Measurements from ENCODE around the gene CAPN1. TPM values are rescaled to one million over a fixed set of nuclear protein-coding genes. Genes with fewer than 3 reads are reported as not detected.
A peak's percentile ranks its signal among the peaks of the same experiment; 100 is the strongest.
"Not testable (repeated sequence)": the region's sequence is repeated elsewhere in the genome, so short reads cannot be mapped to it uniquely, and the experiment has no call there.

Gene CAPN1
- total and polyA plus RNA-seq, 2 donors from 2014 or later, result 92.5 to 328 TPM

GRCh38 chr11:65147352-65148075 lies 34.2 kb upstream of the CAPN1 start:
- no peak overlapping the region for H3K27ac ChIP-seq (ENCODE audit: low read depth in 2 of 2, low read length in 2 of 2)
- H3K9ac ChIP-seq (ENCODE audit: low read length in 3 of 3), result no peak overlapping the region
- no peaks in the 10 kb centered on the region for H3K9me3 ChIP-seq (ENCODE audit: control insufficient read depth in 2 of 3, insufficient read depth in 1 of 3, low read length in 3 of 3)
- H3K36me3 ChIP-seq (ENCODE audit: control insufficient read depth in 2 of 3, insufficient read depth in 3 of 3, low read length in 3 of 3), result no peaks in the 10 kb centered on the region
- no peak for FAIRE-seq
- peaks cover 0 to 10% (median 8%) of the 10 kb centered on the region in 3 donors for H3K4me1 ChIP-seq (ENCODE audit: control insufficient read depth in 2 of 3, insufficient read depth in 2 of 3, low read depth in 1 of 3, low read length in 3 of 3)
- intact Hi-C loops (cut with DNase I), result no loop called here
- TF ChIP-seq CTCF (IDR thresholded peaks at IDR 0.05; ENCODE audit: borderline replicate concordance, extremely low read depth, insufficient read depth), result no peak
- H3K27me3 ChIP-seq (ENCODE audit: control insufficient read depth, insufficient read depth, low read length), result no peaks in the 10 kb centered on the region
- no peak overlapping the region for H3K4me3 ChIP-seq (ENCODE audit: low read length in 3 of 3)
- no peak for DNase-seq

- intact Hi-C loops (cut with DNase I), result no loop called here
- FAIRE-seq (no peak), DNase-seq (peak in 1 of 5 donors; percentile 52)
- no peak overlapping the region for H3K4me3 ChIP-seq (ENCODE audit: low read length in 3 of 3)
- H3K36me3 ChIP-seq (ENCODE audit: control insufficient read depth in 2 of 3, insufficient read depth in 3 of 3, low read length in 3 of 3), result no peaks in the 10 kb centered on the region
- no peak overlapping the region for H3K27ac ChIP-seq (ENCODE audit: low read depth in 2 of 2, low read length in 2 of 2)
- H3K4me1 ChIP-seq (ENCODE audit: control insufficient read depth in 2 of 3, insufficient read depth in 2 of 3, low read depth in 1 of 3, low read length in 3 of 3), result peaks cover 0 to 10% (median 8%) of the 10 kb centered on the region in 3 donors
- no peaks in the 10 kb centered on the region for H3K9me3 ChIP-seq (ENCODE audit: control insufficient read depth in 2 of 3, insufficient read depth in 1 of 3, low read length in 3 of 3)
- H3K27me3 ChIP-seq (ENCODE audit: control insufficient read depth, insufficient read depth, low read length), result no peaks in the 10 kb centered on the region
- TF ChIP-seq CTCF (IDR thresholded peaks at IDR 0.05; ENCODE audit: borderline replicate concordance, extremely low read depth, insufficient read depth), result no peak
- no peak overlapping the region for H3K9ac ChIP-seq (ENCODE audit: low read length in 3 of 3)
Measured at GRCh38 chr11:65148657-65149056, 33.1 kb upstream of the CAPN1 start.

GRCh38 chr11:65150131-65150508 lies 31.6 kb upstream of the CAPN1 start:
- DNase-seq; H3K9ac ChIP-seq (ENCODE audit: low read length in 3 of 3); H3K27ac ChIP-seq (ENCODE audit: low read depth in 2 of 2, low read length in 2 of 2); intact Hi-C loops (cut with DNase I); H3K27me3 ChIP-seq (ENCODE audit: control insufficient read depth, insufficient read depth, low read length); FAIRE-seq; H3K36me3 ChIP-seq (ENCODE audit: control insufficient read depth in 2 of 3, insufficient read depth in 3 of 3, low read length in 3 of 3); H3K9me3 ChIP-seq (ENCODE audit: control insufficient read depth in 2 of 3, insufficient read depth in 1 of 3, low read length in 3 of 3); H3K4me3 ChIP-seq (ENCODE audit: low read length in 3 of 3): not testable (repeated sequence)
- H3K4me1 ChIP-seq (ENCODE audit: control insufficient read depth in 2 of 3, insufficient read depth in 2 of 3, low read depth in 1 of 3, low read length in 3 of 3), result peaks cover 0 to 10% (median 8%) of the 10 kb centered on the region in 3 donors

- TF ChIP-seq CTCF (IDR thresholded peaks at IDR 0.05; ENCODE audit: borderline replicate concordance, extremely low read depth, insufficient read depth), result no peak
- Histone ChIP-seq H3K4me1 (ENCODE audit: control insufficient read depth in 2 of 3, insufficient read depth in 2 of 3, low read depth in 1 of 3, low read length in 3 of 3) (peaks cover 0 to 8% (median 6%) of the 10 kb centered on the region in 3 donors), H3K27me3 (ENCODE audit: control insufficient read depth, insufficient read depth, low read length) (no peaks in the 10 kb centered on the region), H3K9ac (ENCODE audit: low read length in 3 of 3) (no peak overlapping the region), H3K27ac (ENCODE audit: low read depth in 2 of 2, low read length in 2 of 2) (peak overlapping the region; percentile 10 to 30), H3K36me3 (ENCODE audit: control insufficient read depth in 2 of 3, insufficient read depth in 3 of 3, low read length in 3 of 3) (no peaks in the 10 kb centered on the region), H3K9me3 (ENCODE audit: control insufficient read depth in 2 of 3, insufficient read depth in 1 of 3, low read length in 3 of 3) (no peaks in the 10 kb centered on the region), H3K4me3 (ENCODE audit: low read length in 3 of 3) (no peak overlapping the region)
- FAIRE-seq (no peak), DNase-seq (peak in 4 of 5 donors; percentile 41 to 97 (median 70))
- intact Hi-C loops (cut with DNase I), result no loop called here
Measured at GRCh38 chr11:65150509-65151299, 31.0 kb upstream of the CAPN1 start.

Measured in kidney (tissue), 14 donors.